ENCODE measurements around the gene LGMN. TPM values are rescaled to one million over a fixed set of nuclear protein-coding genes. Genes with fewer than 3 reads are reported as not detected.
A peak's percentile ranks its signal among the peaks of the same experiment; 100 is the strongest.

LGMN gene
- total and polyA plus RNA-seq, 8 donors, result 18.5 to 60.1 (median 33.0) TPM

- FAIRE-seq, result no peak
- TF ChIP-seq, protein P1, sequence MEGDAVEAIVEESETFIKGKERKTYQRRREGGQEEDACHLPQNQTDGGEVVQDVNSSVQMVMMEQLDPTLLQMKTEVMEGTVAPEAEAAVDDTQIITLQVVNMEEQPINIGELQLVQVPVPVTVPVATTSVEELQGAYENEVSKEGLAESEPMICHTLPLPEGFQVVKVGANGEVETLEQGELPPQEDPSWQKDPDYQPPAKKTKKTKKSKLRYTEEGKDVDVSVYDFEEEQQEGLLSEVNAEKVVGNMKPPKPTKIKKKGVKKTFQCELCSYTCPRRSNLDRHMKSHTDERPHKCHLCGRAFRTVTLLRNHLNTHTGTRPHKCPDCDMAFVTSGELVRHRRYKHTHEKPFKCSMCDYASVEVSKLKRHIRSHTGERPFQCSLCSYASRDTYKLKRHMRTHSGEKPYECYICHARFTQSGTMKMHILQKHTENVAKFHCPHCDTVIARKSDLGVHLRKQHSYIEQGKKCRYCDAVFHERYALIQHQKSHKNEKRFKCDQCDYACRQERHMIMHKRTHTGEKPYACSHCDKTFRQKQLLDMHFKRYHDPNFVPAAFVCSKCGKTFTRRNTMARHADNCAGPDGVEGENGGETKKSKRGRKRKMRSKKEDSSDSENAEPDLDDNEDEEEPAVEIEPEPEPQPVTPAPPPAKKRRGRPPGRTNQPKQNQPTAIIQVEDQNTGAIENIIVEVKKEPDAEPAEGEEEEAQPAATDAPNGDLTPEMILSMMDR (IDR thresholded peaks at IDR 0.05), result no peak
- no peaks in the 10 kb centered on the region for H3K36me3 ChIP-seq
These were observed 69.2 kb downstream of the LGMN start for GRCh38 chr14:92679246-92679645.

GRCh38 chr14:92678766-92679165, 69.7 kb downstream of the LGMN start:
- DNase-seq, result no peak
- Histone ChIP-seq H3K36me3 (no peaks in the 10 kb centered on the region), H3K4me1 (no peaks in the 10 kb centered on the region), H3K9me3 (no peaks in the 10 kb centered on the region), H3K27ac (no peak overlapping the region), H3K27me3 (no peaks in the 10 kb centered on the region), H3K4me3 (no peak overlapping the region)
- TF ChIP-seq, protein P1 (IDR thresholded peaks at IDR 0.05), result no peak
- intact Hi-C loops (cut with DNase I), result no loop called here
- no peak for FAIRE-seq
- no peak for ATAC-seq
- 82 to 86% methylated on average over 5 of the region's 5 CpGs for WGBS, 2 donors

More at GRCh38 chr14:92679246-92679645, 69.2 kb downstream of the LGMN start:
- intact Hi-C loops (cut with DNase I), result no loop called here
- DNase-seq (no peak), ATAC-seq (no peak)
- Histone ChIP-seq H3K27ac (no peak overlapping the region), H3K27me3 (no peaks in the 10 kb centered on the region), H3K4me3 (no peak overlapping the region), H3K9me3 (no peaks in the 10 kb centered on the region), H3K4me1 (no peaks in the 10 kb centered on the region)
- 66 to 68% methylated on average over 4 of the region's 4 CpGs for WGBS, 2 donors

- TF ChIP-seq, protein P1 (IDR thresholded peaks at IDR 0.05), result no peak
- no peak for FAIRE-seq
- no peak for DNase-seq
- 80 to 92% methylated on average over 2 of the region's 2 CpGs for WGBS, 2 donors
- H3K4me1 ChIP-seq, result no peaks in the 10 kb centered on the region
- H3K27me3 ChIP-seq, result no peaks in the 10 kb centered on the region
- H3K27ac ChIP-seq, result no peak overlapping the region
- H3K4me3 ChIP-seq, result no peak overlapping the region
- H3K9me3 ChIP-seq, result no peaks in the 10 kb centered on the region
- intact Hi-C loops (cut with DNase I), result no loop called here
- no peaks in the 10 kb centered on the region for H3K36me3 ChIP-seq
- no peak for ATAC-seq
These were observed 70.5 kb downstream of the LGMN start for GRCh38 chr14:92677955-92678354.

GRCh38 chr14:92677087-92677668, 71.2 kb downstream of the LGMN start:
- Histone ChIP-seq H3K27me3 (no peaks in the 10 kb centered on the region), H3K4me1 (no peaks in the 10 kb centered on the region), H3K27ac (no peak overlapping the region), H3K9me3 (no peaks in the 10 kb centered on the region), H3K36me3 (no peaks in the 10 kb centered on the region), H3K4me3 (no peak overlapping the region)
- TF ChIP-seq, protein P1 (IDR thresholded peaks at IDR 0.05), result no peak
- intact Hi-C loops (cut with DNase I), result no loop called here
- DNase-seq (no peak), ATAC-seq (peak in 2 of 4 donors; percentile 12 to 72), FAIRE-seq (no peak)
- 77 to 82% methylated on average over 4 of the region's 4 CpGs for WGBS, 2 donors

- ATAC-seq (no peak), DNase-seq (peak in 1 of 6 donors; percentile 18), FAIRE-seq (no peak)
- Histone ChIP-seq H3K4me1 (no peaks in the 10 kb centered on the region), H3K27ac (no peak overlapping the region), H3K9me3 (no peaks in the 10 kb centered on the region), H3K36me3 (no peaks in the 10 kb centered on the region), H3K4me3 (no peak overlapping the region), H3K27me3 (no peaks in the 10 kb centered on the region)
- intact Hi-C loops (cut with DNase I), result no loop called here
- TF ChIP-seq, protein P1 (IDR thresholded peaks at IDR 0.05), result no peak
- 81 to 86% methylated on average over 8 of the region's 8 CpGs for WGBS, 2 donors
These were observed 71.9 kb downstream of the LGMN start for GRCh38 chr14:92676403-92677086.
